Stimulated activated CD8-positive, alpha-beta memory T cell treated with anti-CD3 and anti-CD28 coated beads, Interleukin-15, amount 100 ng/mL, for 1 hour (primary cell): ENCODE measurements around the gene DNAH7.

ENCODE experiments used
- DNase-seq: peaks from one replicate; pipeline ENCODE4 v3.0.0-alpha.2; 2020; ENCODE audit warnings: low read depth

The DNAH7 gene

DNA sequence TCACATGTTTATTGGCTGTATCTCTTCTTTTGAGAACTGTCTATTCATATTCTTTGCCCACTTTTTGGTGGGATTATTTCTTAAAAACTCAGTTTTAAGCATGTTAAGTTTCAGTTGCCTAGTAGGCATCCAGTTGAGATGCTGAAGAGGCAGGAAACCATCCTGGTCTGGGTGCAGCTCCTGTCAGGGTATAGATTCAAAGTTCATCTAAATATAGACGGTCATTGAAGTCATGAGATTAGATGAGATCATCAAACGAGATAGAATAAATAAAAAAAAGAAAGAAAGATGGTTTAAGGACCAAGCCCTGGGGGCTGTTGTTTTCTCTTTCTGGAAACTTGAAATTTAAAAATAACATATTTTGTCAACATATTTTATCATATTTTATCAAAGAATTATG, 9.2 kb upstream of the DNAH7 start:
- DNase-seq: no peak

DNA sequence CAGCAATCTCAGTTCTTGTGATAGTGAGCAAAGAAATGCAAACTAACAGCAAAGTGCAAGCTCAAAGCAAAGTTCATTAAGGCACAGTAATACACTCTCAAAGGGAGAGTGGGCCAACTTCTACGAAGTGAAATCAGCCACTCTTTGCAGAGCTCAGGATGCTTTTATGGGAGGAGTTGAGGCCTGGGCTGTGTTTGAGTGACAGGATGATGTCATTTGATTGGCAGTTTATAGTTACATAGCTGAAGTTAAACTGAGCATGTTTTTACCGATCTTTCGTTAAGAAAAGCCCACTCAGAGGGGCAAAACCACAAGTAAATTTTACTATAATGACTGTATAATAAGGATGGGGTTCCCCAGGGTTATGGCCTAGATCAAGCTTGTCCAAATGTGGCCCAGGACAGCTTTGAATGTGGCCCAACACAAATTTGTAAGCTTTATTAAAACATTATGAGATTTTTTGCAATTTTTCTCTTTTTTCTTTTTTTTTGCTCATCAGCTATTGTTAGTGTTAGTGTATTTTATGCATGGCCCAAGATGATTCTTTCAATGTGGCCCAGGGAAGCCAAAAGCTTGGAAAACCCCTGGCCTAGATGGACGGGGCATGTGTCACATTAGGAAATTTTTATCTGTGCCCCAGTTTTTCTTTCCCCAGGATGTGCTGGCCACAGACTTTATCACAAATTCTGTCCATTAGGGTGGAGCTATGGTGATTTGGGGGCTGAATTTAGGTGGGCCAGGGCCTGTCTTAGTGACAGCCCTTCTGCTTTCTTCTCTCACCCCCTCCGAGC, 8.3 kb upstream of the DNAH7 start:
- no peak for DNase-seq

DNA sequence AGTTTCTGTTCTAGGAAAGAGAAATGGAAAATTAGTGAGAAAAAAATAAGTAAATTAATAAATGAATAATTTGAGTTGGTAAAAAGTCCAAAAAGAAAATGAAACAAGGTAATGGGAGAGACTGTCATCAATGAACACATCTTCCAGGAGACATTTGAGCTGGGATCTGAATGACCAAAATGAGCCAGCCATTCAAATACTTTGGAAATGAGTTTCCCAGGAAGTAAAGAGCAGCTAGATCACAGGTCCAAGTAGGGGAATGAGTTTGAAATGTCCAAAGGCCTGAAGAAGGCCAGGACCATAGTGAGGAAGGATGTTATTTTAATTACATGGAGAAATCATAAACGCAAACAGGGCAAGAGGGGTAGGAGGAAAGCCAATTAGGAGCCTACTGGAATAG, 6.6 kb upstream of the DNAH7 start:
- no peak for DNase-seq

DNA sequence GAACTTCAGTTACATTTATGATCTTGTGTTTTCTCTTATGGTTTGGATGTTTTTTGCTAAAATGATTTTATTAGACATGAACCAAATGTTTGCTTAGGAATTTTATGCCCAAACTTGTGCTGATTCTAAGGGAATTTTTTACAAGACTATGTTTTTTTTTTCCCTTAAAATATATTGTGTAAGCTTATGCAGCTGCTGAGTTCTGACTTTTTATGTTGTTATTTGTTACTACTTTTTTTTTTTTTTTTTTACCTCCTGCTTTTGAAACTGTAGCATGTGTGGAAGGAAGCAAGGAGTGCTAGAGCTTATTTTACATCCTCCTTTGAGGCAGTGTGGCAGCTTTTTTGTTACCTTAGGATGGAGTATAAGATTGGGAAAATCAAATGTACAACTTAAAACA, 6.0 kb upstream of the DNAH7 start:
- no peak for DNase-seq

DNA sequence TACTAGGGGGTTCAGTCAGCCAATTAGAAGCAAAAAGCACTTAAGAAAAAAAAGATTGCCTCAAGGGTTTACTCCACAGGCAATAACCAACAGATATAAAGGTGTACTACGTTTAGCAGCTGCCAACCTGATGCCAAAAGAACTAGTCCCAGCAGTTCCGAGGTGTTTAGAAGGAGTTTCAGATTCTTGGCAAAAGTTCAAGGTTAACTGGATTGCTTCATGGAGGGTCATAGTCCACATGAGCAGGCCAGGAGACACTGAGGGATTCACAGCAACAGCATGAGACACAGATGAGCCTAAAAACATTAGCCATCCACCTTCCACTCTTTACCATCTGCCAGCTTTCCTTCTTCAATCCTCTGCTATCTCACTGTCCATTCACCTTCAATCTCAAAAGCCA, 4.9 kb upstream of the DNAH7 start:
- DNase-seq: no peak

DNA sequence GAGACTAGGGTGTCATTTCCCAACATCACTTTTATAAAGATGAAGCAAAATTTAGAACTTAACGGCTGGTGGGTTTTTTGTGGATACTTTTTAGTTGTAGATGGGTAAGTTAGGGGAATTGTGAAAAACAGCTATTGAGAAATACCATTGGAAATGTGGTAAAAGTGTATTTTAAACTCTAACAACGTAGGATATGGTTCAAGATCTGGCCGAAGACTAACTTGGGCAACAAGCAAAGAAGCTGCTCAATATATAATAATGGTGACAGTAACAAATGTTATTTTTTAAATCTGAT, 1.6 kb downstream of the DNAH7 start:
- no peak for DNase-seq

DNA sequence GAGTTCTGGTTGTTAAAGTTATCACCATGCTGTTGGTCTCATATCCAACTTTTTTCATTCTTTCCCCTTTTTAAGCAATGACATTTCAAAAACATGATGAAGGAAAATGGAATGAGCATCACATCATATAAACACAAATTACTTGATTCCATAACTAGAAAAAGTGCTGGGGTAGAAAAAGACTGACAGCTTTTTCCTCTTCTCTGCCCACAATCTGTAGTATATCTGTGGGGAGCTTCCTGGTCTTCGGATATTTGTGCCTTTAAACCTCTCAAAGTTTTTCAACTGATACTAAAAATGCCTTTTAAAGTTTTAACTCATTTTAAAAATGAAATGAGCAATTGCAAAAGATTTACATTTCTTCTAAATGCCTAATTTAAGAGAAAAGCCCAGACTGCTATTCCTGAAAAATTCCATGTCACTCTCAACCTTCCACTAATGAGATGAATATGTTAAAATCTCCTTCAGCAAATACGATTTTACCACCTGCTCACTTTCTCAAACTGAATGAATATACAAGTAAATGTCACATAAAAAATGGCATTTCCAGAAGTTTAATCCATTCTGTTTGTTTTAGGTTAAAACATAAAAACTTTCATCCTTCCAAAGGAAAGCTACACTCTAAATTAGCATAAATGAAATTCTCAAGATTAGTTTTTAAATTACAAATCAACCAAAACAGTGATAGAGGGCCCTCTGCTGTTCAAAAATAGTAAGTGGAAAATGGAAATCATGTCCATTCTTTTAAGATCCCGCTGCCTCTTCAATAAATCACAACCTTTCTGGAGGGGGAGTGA, 2.1 kb downstream of the DNAH7 start:
- DNase-seq: no peak

DNA sequence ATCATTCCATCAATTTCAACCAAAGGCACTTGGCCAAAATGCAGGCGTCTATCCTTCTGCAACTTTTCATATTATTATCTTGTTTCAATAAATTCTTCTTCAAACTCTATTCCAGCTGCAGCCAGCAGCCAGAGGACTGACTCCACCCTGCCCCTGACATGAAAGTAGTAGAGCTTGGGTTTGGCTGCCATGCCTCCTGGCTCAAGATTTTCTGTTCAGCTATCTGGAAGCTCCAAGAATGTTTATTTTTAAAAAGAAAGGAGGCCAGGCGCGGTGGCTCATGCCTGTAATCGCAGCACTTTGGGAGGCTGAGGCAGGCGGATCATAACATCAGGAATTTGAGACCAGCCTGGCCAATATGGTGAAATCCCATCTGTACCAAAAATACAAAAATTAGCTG, 4.9 kb downstream of the DNAH7 start:
- DNase-seq: no peak

DNA sequence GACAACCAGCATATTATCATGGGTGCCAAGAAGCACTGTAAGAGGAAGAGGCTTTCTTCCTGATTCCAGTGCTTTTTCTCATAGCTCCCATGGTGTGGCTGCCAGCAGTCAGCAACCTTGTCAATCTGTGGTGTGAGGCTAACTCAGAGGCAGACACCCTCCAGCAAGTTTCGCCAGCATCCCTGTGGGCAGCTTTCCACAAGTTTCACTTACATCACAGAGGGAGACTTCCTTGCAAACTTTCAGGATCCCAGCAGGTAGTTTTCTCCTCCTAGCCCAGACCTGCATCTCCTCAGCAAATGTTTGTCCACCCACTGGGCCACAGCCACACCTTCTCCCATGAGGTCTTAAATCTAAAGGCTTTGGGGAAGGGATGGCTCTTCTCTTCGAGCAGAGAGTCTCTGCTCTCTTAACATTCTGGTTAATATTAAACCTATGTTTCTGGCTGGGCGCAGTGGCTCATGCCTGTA, 9.1 kb downstream of the DNAH7 start:
- no peak for DNase-seq

DNA sequence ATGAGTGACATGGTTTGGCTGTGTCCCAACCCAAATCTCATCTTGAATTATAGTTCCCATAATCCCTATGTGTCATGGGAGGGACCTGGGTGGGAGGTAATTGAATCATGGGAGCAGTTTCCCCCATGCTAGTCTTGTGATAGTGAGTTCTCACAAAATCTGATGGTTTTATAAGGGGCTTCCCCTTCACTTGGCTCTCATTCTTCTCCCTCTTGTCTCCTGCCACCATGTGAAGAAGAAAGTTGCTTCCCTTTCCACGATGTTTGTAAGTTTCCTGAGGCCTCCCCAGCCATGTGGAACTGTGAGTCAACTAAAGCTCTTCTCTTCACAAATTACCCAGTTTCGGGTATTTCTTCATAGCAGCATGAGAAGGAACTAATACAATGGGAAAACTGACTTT, 14.0 kb downstream of the DNAH7 start:
- DNase-seq: no peak

DNA sequence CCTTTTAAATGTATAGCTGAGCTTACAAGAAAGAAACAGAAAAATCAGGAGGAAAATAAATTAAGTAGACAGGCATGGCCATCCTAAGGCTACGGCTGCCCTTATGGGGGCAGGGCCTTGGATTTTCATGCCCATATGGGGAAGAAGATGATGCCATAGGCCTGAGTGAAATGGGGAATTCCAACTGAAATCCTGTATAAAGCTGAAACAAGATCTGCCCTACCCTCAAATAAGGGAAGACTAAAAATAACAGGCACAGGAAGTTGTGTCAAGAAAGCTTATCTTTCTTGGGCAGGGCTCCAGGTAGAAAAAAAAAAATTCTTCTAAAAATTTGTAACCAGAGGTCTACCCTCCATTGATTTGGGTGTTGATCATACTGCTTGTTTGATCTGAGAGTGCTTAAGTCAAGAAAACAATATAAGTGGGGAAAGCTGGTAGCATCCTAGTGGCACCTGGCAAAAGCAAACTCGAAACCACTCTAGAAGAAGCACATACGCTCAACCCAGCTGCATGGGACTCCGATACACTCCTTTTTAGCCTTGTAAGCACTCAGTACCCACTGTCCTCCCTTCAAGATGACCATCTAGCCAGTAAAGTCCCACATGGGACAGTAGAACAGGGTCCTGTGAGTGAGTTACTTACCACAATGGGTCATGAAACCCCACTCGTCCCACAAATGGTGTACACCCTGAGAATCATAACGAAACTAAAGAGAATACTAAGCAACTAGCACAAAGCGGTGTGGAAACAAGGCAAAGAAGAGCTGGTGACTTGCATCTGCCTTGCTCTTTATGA, 22.3 kb downstream of the DNAH7 start:
- no peak for DNase-seq

DNA sequence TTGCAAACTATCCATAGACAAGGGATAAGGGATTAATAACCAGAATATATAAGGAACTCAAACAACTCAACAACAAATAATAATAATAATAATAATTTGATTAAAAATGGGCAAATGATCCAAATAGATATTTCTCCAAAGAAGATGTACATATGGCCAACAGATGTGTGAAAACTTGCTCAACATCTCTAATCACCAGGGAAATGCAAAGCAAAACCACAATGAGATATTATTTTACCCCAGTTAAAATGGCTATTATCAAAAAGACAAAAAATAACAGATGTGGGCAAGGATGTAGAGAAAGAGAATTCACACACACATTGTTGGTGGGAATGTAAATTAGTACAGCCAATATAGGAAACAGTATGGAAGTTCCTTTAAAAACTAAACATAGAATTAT, 26.9 kb downstream of the DNAH7 start:
- DNase-seq: no peak

DNA sequence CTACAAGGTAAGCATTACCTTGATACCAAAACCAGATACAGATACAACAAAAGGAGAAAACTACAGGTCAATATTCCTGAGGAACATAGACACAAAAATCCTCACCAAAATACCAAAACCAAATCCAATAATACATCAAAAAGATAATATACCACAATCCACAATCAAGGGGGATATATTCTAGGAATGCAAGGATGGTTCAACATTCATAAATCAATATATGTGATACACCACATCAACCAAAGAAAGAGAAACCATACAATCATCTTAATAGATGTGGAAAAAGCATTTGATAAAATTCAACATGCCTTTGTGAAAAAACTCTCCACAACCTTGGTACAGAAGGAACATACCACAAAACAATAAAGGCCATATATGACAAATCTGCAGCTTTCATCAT, 28.4 kb downstream of the DNAH7 start:
- no peak for DNase-seq

DNA sequence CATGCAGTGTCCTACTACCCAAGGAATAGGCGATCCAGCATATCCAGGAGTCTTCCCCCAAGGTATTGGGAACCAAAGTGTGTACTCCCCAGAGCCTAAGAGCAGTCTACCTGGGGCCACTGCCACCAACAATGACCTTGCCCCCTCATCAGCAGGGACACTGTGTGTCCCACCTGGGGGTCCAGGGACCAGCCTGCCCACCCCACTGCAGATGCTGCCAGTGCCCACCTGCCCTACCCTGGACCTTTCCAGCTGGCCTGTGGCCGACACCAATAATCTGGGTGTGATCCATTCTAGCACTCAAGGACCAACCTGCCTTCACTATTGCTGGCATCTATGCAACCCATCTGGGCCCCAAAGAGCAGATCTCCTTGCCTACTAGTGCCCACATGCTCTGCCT, 32.2 kb downstream of the DNAH7 start:
- no peak for DNase-seq

DNA sequence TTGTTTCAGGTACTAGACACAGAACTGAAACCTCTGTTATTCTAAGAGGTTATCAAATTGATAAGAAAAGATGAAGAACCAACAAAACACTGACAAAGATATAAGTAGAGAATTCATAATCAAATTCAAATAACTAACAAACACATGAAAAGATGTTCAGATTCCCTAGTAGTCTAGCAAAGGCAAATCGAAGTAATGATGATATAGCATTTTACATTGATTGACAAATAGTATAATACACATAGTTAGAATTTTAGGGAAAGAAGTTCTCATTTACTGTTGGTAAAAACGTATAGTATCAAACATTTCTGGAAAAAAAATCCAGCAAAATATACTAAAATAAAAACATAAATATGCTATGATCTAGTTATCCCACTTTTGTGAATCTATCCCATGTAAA, 50.6 kb downstream of the DNAH7 start:
- no peak for DNase-seq

DNA sequence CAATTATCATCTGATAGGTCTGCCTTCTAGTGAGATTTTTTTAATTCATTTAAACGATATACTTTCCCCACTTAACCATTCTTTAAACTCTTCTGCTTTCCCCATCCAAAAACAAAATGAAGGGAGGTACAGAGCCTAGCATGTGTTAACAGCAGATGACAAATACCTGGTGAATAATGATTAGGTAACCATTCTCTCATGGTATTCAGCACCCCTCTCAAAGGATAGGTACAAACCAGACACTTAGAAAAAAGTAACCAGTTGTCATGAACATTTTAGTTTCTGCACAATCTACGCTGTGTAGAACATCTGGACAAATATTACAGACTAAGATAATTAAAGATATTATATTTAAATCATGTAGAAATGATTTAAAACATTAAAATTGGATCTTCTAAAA, 56.3 kb downstream of the DNAH7 start:
- DNase-seq: no peak

DNA sequence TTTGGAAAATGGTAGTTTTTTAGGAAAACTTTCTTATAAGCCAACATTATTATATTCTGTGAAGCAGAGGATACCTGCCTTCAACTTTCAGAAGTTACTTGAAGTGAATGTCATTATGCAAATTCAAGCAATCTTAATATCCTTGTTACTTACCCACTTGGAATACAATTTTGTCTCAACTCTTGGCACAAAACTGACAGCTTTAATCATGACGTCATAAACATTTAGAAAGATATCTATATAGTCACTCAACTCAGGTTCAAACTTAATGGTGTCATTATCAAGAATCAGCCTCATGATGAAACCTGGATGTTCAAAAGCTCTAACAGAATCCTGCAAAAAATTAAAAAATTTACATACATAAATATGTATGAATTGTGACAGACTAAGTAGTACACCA, 68.1 kb downstream of the DNAH7 start:
- DNase-seq: no peak

DNA sequence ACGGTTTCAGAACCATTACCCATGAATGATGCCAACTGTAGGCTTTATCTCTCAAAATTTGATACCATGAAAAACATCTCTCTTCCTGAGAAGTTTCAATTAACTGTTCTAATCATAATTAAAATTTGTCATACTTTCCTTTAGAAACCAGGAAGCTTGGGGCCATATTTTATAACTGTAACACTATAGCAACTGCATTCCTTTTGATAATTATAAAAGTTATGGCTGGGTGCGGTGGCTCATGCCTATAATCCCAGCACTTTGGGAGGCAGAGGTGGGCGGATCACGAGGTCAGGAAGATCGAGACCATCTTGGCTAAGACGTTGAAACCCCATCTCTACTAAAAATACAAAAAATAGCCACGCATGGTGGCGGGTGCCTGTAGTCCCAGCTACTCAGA, 70.6 kb downstream of the DNAH7 start:
- DNase-seq: no peak

DNA sequence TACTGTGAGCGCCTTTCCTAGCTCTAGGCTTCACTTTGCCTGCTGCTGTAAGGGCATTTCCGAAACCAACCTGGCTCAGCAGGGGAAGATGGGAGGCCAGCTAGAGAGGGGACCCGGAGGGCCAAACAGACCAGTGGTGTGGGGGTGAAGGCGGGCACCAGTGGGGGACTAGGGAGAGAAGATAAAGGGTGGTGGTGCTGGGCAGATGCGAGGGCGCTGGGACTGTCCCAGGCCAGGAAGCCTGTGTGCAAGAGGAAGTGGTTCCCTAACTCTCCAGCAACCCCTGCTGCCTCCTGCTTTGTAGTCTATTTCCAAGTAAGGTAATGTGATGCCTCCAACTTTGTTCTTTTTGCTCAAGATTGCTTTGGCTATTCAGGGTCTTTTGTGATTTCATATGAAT, 73.1 kb downstream of the DNAH7 start:
- DNase-seq: no peak

DNA sequence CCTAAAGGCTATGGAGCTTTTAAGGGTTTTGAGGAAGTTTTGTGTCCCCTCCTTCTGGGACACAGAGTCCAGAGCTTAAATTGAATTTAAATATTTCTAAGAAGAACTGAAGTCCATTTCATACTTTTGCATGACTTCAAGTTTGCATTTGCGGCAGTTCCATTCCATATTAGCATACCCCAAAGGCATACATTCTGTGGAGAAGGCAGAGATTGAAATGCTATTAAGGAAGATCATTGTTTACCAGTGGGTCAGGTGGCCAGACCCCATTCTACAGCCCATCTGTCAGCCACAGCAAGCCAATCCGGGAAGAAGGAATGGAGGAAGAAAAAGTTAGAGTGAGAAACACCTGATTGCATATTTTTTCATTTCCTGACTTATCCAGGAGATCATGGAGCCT, 75.0 kb downstream of the DNAH7 start:
- DNase-seq: no peak

DNA sequence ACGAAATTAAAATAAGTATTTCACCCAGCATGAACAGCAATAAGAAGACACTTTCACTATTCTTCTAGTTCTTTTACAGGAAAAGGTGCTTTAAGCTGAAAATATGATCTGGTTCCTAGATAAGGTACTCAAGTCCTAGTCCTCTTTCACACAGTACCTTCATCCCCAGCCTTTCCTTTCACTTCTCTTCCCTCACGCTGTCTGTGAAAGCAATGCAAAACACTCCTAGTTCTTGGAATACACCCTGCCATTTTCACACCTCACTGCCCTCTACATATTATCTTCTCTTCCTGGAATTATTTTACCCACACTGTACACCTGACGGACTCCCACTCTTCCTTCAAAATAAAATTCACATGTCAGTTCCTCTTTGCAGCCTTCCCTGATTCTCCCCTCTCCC, 82.9 kb downstream of the DNAH7 start:
- no peak for DNase-seq

DNA sequence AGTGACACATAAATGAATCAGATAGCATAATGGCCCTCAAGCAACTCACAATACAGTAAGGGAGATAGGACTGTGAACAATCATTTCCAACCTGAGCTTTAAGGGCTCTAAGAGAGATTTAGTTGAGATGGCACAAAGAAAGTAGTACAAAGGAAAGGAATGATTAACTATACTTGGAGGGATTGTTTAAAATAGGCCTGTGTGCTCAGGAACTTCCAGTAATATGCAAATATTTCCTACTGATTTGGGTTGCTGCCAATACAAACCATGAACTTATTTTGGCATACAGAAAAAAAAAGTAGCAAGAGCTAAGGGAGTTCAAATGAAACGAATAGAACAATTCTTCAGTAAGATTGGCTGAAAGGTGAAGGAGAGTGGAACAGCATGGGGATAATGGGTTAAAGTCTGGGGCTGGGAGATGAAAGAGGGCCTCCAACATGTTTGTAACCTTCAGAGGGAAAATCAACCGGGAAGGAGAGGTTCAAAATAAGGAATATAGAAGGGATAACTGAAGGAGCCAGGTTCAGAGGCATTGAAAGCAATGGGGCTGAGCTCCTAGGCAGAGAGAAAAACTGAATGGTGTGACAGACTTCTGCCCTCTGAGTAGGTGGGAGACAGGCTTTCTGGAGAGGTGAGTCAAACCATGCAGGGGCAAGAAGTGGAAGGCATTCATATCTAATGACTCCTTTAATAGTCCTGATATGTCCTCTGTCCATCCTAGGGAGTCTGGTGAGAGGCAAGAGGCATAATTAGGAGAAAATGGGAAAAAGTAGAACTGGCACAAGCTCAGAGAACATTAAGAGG, 83.5 kb downstream of the DNAH7 start:
- no peak for DNase-seq
